NCI-H2227 (cell line): ENCODE results near the gene PLXDC1.
"Not testable (repeated sequence)": the region's sequence is repeated elsewhere in the genome, so short reads cannot be mapped to it uniquely, and the experiment has no call there.

Experiments used
- DNase-seq: peaks from one replicate; lab custom pipeline; 2025; ENCODE audit not compliant: unreplicated experiment; lab: John Stamatoyannopoulos, UW

Gene PLXDC1

GRCh38 chr17:39183045-39183444 lies 31.6 kb upstream of the PLXDC1 start:
- no peak for DNase-seq

- DNase-seq = no peak
These were observed 29.9 kb upstream of the PLXDC1 start for GRCh38 chr17:39181303-39181702.

- DNase-seq = no peak
These were observed 27.1 kb upstream of the PLXDC1 start for GRCh38 chr17:39178536-39178935.

GRCh38 chr17:39177256-39177655 lies 25.8 kb upstream of the PLXDC1 start:
- no peak for DNase-seq

GRCh38 chr17:39175695-39176093 lies 24.3 kb upstream of the PLXDC1 start:
- no peak for DNase-seq

GRCh38 chr17:39174920-39175694 lies 23.7 kb upstream of the PLXDC1 start:
- peak; percentile 78 for DNase-seq

- no peak for DNase-seq
These were observed 22.3 kb upstream of the PLXDC1 start for GRCh38 chr17:39173526-39174274.

GRCh38 chr17:39173080-39173479 lies 21.6 kb upstream of the PLXDC1 start:
- DNase-seq = no peak

GRCh38 chr17:39171933-39172332 lies 20.5 kb upstream of the PLXDC1 start:
- no peak for DNase-seq

- no peak for DNase-seq
These were observed 19.1 kb upstream of the PLXDC1 start for GRCh38 chr17:39170558-39170957.

GRCh38 chr17:39170109-39170508 lies 18.7 kb upstream of the PLXDC1 start:
- DNase-seq = no peak

GRCh38 chr17:39169518-39169917 lies 18.1 kb upstream of the PLXDC1 start:
- DNase-seq = no peak

- DNase-seq = no peak
These were observed 17.7 kb upstream of the PLXDC1 start for GRCh38 chr17:39169101-39169500.

GRCh38 chr17:39168503-39168902 lies 17.1 kb upstream of the PLXDC1 start:
- not testable (repeated sequence) for DNase-seq

GRCh38 chr17:39167476-39167875 lies 16.0 kb upstream of the PLXDC1 start:
- no peak for DNase-seq

- peak; percentile 33 for DNase-seq
These were observed 15.2 kb upstream of the PLXDC1 start for GRCh38 chr17:39166437-39167335.

GRCh38 chr17:39165841-39166349 lies 14.5 kb upstream of the PLXDC1 start, which contains the start of gene ARL5C:
Gene ARL5C (minus strand): TSS chr17:39166161. CDS start chr17:39165760, 401 bp downstream.
- DNase-seq = no peak

GRCh38 chr17:39165178-39165840 lies 13.9 kb upstream of the PLXDC1 start:
- no peak for DNase-seq

- peak; percentile 74 for DNase-seq
These were observed 13.3 kb upstream of the PLXDC1 start for GRCh38 chr17:39164675-39165143.

GRCh38 chr17:39161962-39162361 lies 10.5 kb upstream of the PLXDC1 start:
- DNase-seq = no peak
